HCT116 (cell line): Measurements from ENCODE around the gene C5orf58. TPM values are rescaled to one million over a fixed set of nuclear protein-coding genes. Genes with fewer than 3 reads are reported as not detected.

Experiments used
- ATAC-seq: fragments of 200-7000 bp; cut with Tn5 transposase; 2 replicates; pipeline ENCODE4 v1.9.1; 2020; ENCODE audit warnings: mild to moderate bottlenecking, moderate library complexity
- BruUV-seq: library from RNA; stranded (reverse); fragments of 400-500 nt; replicated peaks from 2 replicates; lab custom pipeline; 2021; lab: Mats Ljungman, UMichigan
- CTCF ChIA-PET: fragments of 300-600 bp; sonication (Branson Sonifier 250); formaldehyde crosslinking; loops from one replicate; lab custom pipeline; 2021; ENCODE audit warnings: antibody characterized with exemption; lab: Charles Lee
- POLR2A ChIA-PET: fragments of 300-600, 350-600 bp; sonication (Branson Sonifier 250); formaldehyde crosslinking; loops from one replicate; lab custom pipeline; 2021; ENCODE audit warnings: antibody characterized with exemption; lab: Charles Lee
- RAD21 ChIA-PET, 2 experiments: fragments of 300-600 bp; sonication (Branson Sonifier 250); formaldehyde crosslinking; loops; one replicate each; lab custom pipeline; 2023; ENCODE audit warnings: low total read pairs in 2 of 2; ENCODE audit not compliant: uncharacterized antibody in 2 of 2, unreplicated experiment in 2 of 2, low non-redundant PET in 1 of 2; lab: Charles Lee
- DNase-seq: peaks from one replicate; pipeline ENCODE4 v3.0.0-alpha.2; 2010; ENCODE audit warnings: low read depth, low spot score
- H2AFZ ChIP-seq: fragments of 200-600 bp; shearing (Covaris generic), sonication (generic); 2 replicates; pipeline ENCODE4 v1.6.1; 2017; ENCODE audit warnings: low read depth, mixed run types, mixed read lengths, antibody characterized with exemption, low read length; ENCODE audit not compliant: poor library complexity, severe bottlenecking
- H3K27ac ChIP-seq: 2 replicates; pipeline ENCODE4 v1.5.1; 2012; ENCODE audit warnings: low read depth, low read length
- H3K27me3 ChIP-seq: fragments of 200-600 bp; sonication (generic); 2 replicates; pipeline ENCODE4 v1.6.1; 2016; ENCODE audit warnings: mixed run types, low read length, mixed read lengths; ENCODE audit not compliant: insufficient read depth
- H3K36me3 ChIP-seq, 2 experiments: fragments of 200-500 bp in 1 of 2; fragments of 200-600 bp in 1 of 2; sonication (Bioruptor generic) in 1 of 2; sonication (generic) in 1 of 2; 2 replicates each; pipeline versions ENCODE4 v1.5.1 to v1.6.1; 2014 to 2016; ENCODE audit warnings: low read length in 2 of 2, inconsistent platforms in 1 of 2, mixed read lengths in 1 of 2, mixed run types in 1 of 2; ENCODE audit not compliant: insufficient read depth in 2 of 2, control insufficient read depth in 1 of 2
- H3K4me1 ChIP-seq, 2 experiments: fragments of 200-600 bp in 1 of 2; sonication (generic) in 1 of 2; 2 replicates each; pipeline versions ENCODE4 v1.5.1 to v1.6.1; 2012 to 2017; ENCODE audit warnings: low read length in 2 of 2, inconsistent platforms in 1 of 2, mild to moderate bottlenecking in 1 of 2, mixed read lengths in 1 of 2, mixed run types in 1 of 2, moderate library complexity in 1 of 2; ENCODE audit not compliant: insufficient read depth in 2 of 2, control insufficient read depth in 1 of 2
- H3K4me2 ChIP-seq: fragments of 200-600 bp; sonication (generic); 2 replicates; pipeline ENCODE4 v1.6.1; 2017; ENCODE audit warnings: mixed run types, low read length, mixed read lengths
- H3K4me3 ChIP-seq, 2 experiments: fragments of 200-600 bp in 1 of 2; sonication (generic) in 1 of 2; replicated peaks in 1 of 2; 2 replicates each; pipeline ENCODE4 v1.5.1; 2011 to 2016; ENCODE audit warnings: low read length in 2 of 2, control low read depth in 1 of 2, low read depth in 1 of 2, mild to moderate bottlenecking in 1 of 2, mixed read lengths in 1 of 2, mixed run types in 1 of 2
- H3K79me2 ChIP-seq: fragments of 200-600 bp; sonication (generic); 2 replicates; pipeline ENCODE4 v1.6.1; 2017; ENCODE audit warnings: mild to moderate bottlenecking, mixed run types, low read length, moderate library complexity, mixed read lengths; ENCODE audit not compliant: insufficient read depth
- H3K9ac ChIP-seq: fragments of 200-600 bp; sonication (generic); 2 replicates; pipeline ENCODE4 v1.6.1; 2016; ENCODE audit warnings: low read length, mixed read lengths
- H3K9me2 ChIP-seq: fragments of 200-600 bp; sonication (generic), shearing (Covaris generic); 2 replicates; pipeline ENCODE4 v1.6.1; 2017; ENCODE audit warnings: mixed run types, mild to moderate bottlenecking, moderate library complexity; ENCODE audit not compliant: insufficient read depth
- H3K9me3 ChIP-seq, 2 experiments: fragments of 200-500 bp in 1 of 2; fragments of 200-600 bp in 1 of 2; sonication (Bioruptor generic) in 1 of 2; sonication (generic) in 1 of 2; 2 replicates each; pipeline ENCODE4 v1.6.1; 2014 to 2017; ENCODE audit warnings: low read length in 2 of 2, mixed read lengths in 2 of 2, inconsistent platforms in 1 of 2, low read depth in 1 of 2, mild to moderate bottlenecking in 1 of 2, mixed run types in 1 of 2, moderate library complexity in 1 of 2; ENCODE audit not compliant: control insufficient read depth in 1 of 2, insufficient read depth in 1 of 2
- H4K20me1 ChIP-seq: fragments of 200-600 bp; sonication (generic), shearing (Covaris generic); 2 replicates; pipeline ENCODE4 v1.6.1; 2017; ENCODE audit warnings: mixed run types, mild to moderate bottlenecking, moderate library complexity; ENCODE audit not compliant: insufficient read depth
- CBX3 ChIP-seq: IDR thresholded peaks from 2 replicates; pipeline ENCODE4 v1.6.1; 2012; ENCODE audit warnings: low read depth
- CEBPB ChIP-seq: IDR thresholded peaks from 2 replicates; pipeline ENCODE4 v1.6.1; 2012; ENCODE audit warnings: low read depth
- EGR1 ChIP-seq: IDR thresholded peaks from 2 replicates; pipeline ENCODE4 v1.6.1; 2012; ENCODE audit warnings: low read depth
- ELF1 ChIP-seq: IDR thresholded peaks from 2 replicates; pipeline ENCODE4 v1.6.1; 2012; ENCODE audit warnings: low read depth, borderline replicate concordance
- EZH2 ChIP-seq: fragments of 200-600 bp; sonication (generic); IDR thresholded peaks from 2 replicates; pipeline ENCODE4 v1.6.1; 2017; ENCODE audit warnings: antibody characterized with exemption, mixed run types
- EZH2phosphoT487 ChIP-seq: fragments of 200-600 bp; IDR thresholded peaks from 2 replicates; pipeline ENCODE4 v1.6.1; 2018; ENCODE audit warnings: antibody characterized with exemption, borderline replicate concordance
- FOSL1 ChIP-seq: IDR thresholded peaks from 2 replicates; pipeline ENCODE4 v1.6.1; 2012; ENCODE audit warnings: low read depth
- JUND ChIP-seq: IDR thresholded peaks from 2 replicates; pipeline ENCODE4 v1.6.1; 2012
- POLR2A ChIP-seq: IDR thresholded peaks from 2 replicates; pipeline ENCODE4 v1.7.0; 2011; ENCODE audit warnings: borderline replicate concordance; ENCODE audit not compliant: insufficient read depth, insufficient read length; ENCODE audit errors: extremely low read depth
- POLR2AphosphoS5 ChIP-seq: IDR thresholded peaks from 2 replicates; pipeline ENCODE4 v1.6.1; 2011; ENCODE audit warnings: mild to moderate bottlenecking, low read depth, low read length, moderate library complexity
- RAD21 ChIP-seq: IDR thresholded peaks from 2 replicates; pipeline ENCODE4 v1.6.1; 2012; ENCODE audit warnings: low read depth, mild to moderate bottlenecking
- SP1 ChIP-seq: IDR thresholded peaks from 2 replicates; pipeline ENCODE4 v1.6.1; 2012; ENCODE audit warnings: low read depth
- SRF ChIP-seq: IDR thresholded peaks from 2 replicates; pipeline ENCODE4 v1.6.1; 2012; ENCODE audit warnings: low read depth
- TCF7L2 ChIP-seq: IDR thresholded peaks from 2 replicates; pipeline ENCODE4 v1.7.0; 2011; ENCODE audit warnings: borderline replicate concordance, inconsistent platforms; ENCODE audit not compliant: insufficient read depth, insufficient read length; ENCODE audit errors: extremely low read depth
- YY1 ChIP-seq: IDR thresholded peaks from 2 replicates; pipeline ENCODE4 v1.6.1; 2011; ENCODE audit warnings: low read length, low read depth, moderate library complexity, mild to moderate bottlenecking; ENCODE audit not compliant: insufficient replicate concordance; ENCODE audit errors: extremely low read depth
- ZFX ChIP-seq: fragments of 450-650 bp; IDR thresholded peaks from 2 replicates; pipeline ENCODE4 v1.6.1; 2017
- ZNF274 ChIP-seq: fragments of 200-500 bp; sonication (Bioruptor generic); IDR thresholded peaks from 2 replicates; pipeline ENCODE4 v1.6.1; 2014; ENCODE audit warnings: mild to moderate bottlenecking, low read depth, low read length, inconsistent platforms
- intact Hi-C: fragments of 100-400 bp; cut with micrococcal nuclease; formaldehyde crosslinking; loops from 2 replicates; pipeline ENCODE4 v1.10.0; 2022
- total RNA-seq: library from RNA; stranded (reverse); gene quantifications from one replicate; pipeline ENCODE4 v1.2.1, GENCODE V29; 2021; ENCODE audit not compliant: unreplicated experiment
- TF ChIP-seq, protein P1 (sequence below): IDR thresholded peaks from 2 replicates; pipeline ENCODE4 v1.6.1; 2012; ENCODE audit warnings: low read depth
- TF ChIP-seq, protein P2 (sequence below): IDR thresholded peaks from 2 replicates; pipeline ENCODE4 v1.6.1; 2012
- TF ChIP-seq, protein P3 (sequence below): IDR thresholded peaks from 2 replicates; pipeline ENCODE4 v1.6.1; 2011; ENCODE audit warnings: mild to moderate bottlenecking, low read length, moderate library complexity; ENCODE audit not compliant: insufficient replicate concordance; ENCODE audit errors: extremely low read depth

C5orf58 gene
- total RNA-seq, 1 experiment from 2014 or later, result not detected

DNA sequence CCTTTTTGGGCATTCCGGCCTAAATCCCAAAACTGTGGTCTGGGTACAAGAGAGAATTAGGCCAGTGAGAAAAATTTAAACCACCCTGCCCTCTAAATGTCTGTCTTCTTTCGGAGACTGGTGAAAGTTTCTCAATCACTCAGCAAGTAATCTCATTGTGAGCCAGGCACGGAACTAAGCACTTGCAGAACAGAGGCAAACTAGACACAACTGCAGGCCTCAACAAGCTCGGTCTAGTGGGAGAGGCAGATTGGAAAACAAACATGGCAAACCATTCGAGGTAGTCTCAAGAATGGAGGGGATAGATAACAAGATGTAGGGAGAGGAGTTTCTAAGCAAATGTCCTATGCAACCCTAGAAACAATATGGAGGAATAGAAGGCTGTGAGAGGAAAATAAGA, 8.9 kb upstream of the C5orf58 start:
- ChIA-PET POLR2A (no interaction called here), CTCF (interaction anchor here (5.6 kb wide), 1 partner anchor 197 kb away, joined by 47 read pairs; no protein-coding TSS in a partner anchor), RAD21 (no interaction called here)
- no peak for DNase-seq
- Histone ChIP-seq H3K9me3 (no peaks in the 10 kb centered on the region), H2AFZ (no peak overlapping the region), H3K9me2 (no peaks in the 10 kb centered on the region), H3K4me3 (no peak overlapping the region), H3K36me3 (no peaks in the 10 kb centered on the region), H4K20me1 (no peaks in the 10 kb centered on the region), H3K27me3 (peaks cover 3% of the 10 kb centered on the region; the same call in 1 of the 2 replicates), H3K79me2 (no peaks in the 10 kb centered on the region), H3K27ac (no peak overlapping the region), H3K4me1 (peaks cover 2 to 14% of the 10 kb centered on the region in 2 experiments; a peak in 2 of 4 replicates), H3K9ac (no peak overlapping the region), H3K4me2 (no peak overlapping the region)
- TF ChIP-seq, protein P1, sequence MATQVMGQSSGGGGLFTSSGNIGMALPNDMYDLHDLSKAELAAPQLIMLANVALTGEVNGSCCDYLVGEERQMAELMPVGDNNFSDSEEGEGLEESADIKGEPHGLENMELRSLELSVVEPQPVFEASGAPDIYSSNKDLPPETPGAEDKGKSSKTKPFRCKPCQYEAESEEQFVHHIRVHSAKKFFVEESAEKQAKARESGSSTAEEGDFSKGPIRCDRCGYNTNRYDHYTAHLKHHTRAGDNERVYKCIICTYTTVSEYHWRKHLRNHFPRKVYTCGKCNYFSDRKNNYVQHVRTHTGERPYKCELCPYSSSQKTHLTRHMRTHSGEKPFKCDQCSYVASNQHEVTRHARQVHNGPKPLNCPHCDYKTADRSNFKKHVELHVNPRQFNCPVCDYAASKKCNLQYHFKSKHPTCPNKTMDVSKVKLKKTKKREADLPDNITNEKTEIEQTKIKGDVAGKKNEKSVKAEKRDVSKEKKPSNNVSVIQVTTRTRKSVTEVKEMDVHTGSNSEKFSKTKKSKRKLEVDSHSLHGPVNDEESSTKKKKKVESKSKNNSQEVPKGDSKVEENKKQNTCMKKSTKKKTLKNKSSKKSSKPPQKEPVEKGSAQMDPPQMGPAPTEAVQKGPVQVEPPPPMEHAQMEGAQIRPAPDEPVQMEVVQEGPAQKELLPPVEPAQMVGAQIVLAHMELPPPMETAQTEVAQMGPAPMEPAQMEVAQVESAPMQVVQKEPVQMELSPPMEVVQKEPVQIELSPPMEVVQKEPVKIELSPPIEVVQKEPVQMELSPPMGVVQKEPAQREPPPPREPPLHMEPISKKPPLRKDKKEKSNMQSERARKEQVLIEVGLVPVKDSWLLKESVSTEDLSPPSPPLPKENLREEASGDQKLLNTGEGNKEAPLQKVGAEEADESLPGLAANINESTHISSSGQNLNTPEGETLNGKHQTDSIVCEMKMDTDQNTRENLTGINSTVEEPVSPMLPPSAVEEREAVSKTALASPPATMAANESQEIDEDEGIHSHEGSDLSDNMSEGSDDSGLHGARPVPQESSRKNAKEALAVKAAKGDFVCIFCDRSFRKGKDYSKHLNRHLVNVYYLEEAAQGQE, result no peak
- TF ChIP-seq ZFX (no peak), JUND (no peak), ELF1 (no peak), EZH2phosphoT487 (no peak), RAD21 (no peak), POLR2A (no peak), CBX3 (no peak), EGR1 (no peak), YY1 (no peak), SRF (no peak), CEBPB (no peak), EZH2 (no peak), TCF7L2 (no peak), ZNF274 (no peak), FOSL1 (no peak), POLR2AphosphoS5 (no peak), SP1 (no peak)
- TF ChIP-seq, protein P2, sequence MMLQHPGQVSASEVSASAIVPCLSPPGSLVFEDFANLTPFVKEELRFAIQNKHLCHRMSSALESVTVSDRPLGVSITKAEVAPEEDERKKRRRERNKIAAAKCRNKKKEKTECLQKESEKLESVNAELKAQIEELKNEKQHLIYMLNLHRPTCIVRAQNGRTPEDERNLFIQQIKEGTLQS, result no peak
- TF ChIP-seq, protein P3, sequence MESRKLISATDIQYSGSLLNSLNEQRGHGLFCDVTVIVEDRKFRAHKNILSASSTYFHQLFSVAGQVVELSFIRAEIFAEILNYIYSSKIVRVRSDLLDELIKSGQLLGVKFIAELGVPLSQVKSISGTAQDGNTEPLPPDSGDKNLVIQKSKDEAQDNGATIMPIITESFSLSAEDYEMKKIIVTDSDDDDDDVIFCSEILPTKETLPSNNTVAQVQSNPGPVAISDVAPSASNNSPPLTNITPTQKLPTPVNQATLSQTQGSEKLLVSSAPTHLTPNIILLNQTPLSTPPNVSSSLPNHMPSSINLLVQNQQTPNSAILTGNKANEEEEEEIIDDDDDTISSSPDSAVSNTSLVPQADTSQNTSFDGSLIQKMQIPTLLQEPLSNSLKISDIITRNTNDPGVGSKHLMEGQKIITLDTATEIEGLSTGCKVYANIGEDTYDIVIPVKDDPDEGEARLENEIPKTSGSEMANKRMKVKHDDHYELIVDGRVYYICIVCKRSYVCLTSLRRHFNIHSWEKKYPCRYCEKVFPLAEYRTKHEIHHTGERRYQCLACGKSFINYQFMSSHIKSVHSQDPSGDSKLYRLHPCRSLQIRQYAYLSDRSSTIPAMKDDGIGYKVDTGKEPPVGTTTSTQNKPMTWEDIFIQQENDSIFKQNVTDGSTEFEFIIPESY, result no peak
- no TSS peak for BruUV-seq
- intact Hi-C loops, result loop anchor here (1.0 kb wide), 1 partner anchor 44 kb away; no protein-coding TSS in a partner anchor
- ATAC-seq, result no peak
